HG03565 (cell line): ENCODE results near the gene GNAT1.
"Not testable (repeated sequence)": the region's sequence is repeated elsewhere in the genome, so short reads cannot be mapped to it uniquely, and the experiment has no call there.

Experiments
- ATAC-seq: cut with Tn5 transposase; IDR thresholded peaks from one replicate; pipeline ENCODE4 v1.9.1; 2021; ENCODE audit warnings: mild to moderate bottlenecking, moderate library complexity; ENCODE audit not compliant: unreplicated experiment

Gene GNAT1

GRCh38 chr3:50237754-50238548 is 46.5 kb downstream of the GNAT1 start:
- ATAC-seq: peak; percentile 28

- ATAC-seq: no peak
These were observed 47.2 kb downstream of the GNAT1 start for GRCh38 chr3:50238549-50239026.

DNA sequence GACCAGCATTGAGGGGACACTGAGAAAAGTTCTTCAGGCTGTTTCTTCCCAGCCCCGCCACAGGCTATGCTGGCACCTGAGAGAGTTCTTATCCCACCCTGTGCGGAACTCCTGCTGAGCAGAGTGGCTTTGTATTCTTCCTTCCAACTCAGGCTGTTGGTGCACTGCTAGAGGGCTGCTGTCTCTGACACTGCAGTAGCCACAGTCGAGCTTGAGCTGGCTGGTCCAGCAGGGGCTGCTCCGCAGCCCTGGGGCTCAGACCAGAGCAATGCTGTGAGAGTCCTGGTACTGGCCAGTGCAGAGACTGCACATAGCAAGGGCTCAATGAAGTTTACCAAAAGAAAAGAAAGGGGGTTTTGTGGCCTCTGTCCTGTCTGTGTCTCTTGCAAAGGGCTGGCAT is 48.2 kb downstream of the GNAT1 start:
- ATAC-seq: no peak

DNA sequence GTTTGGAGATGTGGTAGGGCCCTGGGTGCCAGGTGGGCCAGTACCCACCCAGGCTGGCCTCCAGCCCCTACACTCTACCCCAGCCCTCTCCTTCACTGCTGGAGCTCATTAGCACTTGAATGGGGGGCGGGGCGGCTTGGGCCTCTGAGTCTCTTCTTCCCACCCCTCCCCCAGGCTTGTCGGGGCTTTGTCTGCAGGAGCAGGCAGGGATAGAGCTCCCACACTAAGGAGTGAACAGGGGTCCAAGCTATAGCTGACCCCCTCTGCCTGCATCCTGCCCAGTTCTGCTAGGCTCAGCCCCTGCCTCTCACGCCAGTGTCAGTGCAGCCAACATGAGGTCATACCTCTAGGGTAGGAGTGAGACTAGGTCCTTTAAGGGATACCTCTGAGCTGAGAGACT is 49.8 kb downstream of the GNAT1 start:
- ATAC-seq: no peak

DNA sequence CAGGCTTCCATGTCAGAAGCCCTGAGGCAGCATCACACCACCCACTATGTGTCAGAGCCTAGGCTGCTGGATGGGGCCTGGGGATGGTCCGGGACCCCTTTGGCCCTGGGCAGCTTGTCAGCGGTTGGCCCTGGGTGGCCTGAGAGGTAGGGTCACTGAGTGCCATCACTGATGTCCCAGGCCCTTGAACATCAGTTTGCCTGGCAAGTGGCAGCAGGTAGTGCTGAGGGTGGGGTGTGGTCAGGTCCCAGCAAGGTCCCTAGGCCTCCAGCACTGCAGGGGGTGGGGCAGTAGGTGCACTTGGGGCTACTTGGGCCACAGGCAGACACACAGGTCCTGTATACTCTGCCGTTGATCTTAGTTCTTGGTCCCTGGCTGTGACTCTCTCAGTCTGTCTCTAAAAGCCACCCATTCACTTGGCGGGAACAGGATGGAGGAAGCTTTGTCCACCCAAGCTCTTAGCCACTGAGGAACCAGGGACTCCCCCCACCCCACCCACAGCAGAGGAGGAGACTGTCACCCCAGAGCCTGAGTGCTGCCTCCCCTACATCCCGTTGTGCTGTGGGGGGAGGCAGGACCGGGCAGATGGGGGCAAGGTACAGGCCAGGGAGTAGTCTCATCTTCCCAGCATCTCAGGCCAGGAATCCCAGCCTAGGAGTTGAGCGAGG is 50.4 kb downstream of the GNAT1 start:
- no peak for ATAC-seq

- no peak for ATAC-seq
These were observed 51.0 kb downstream of the GNAT1 start for GRCh38 chr3:50242381-50242770.

DNA sequence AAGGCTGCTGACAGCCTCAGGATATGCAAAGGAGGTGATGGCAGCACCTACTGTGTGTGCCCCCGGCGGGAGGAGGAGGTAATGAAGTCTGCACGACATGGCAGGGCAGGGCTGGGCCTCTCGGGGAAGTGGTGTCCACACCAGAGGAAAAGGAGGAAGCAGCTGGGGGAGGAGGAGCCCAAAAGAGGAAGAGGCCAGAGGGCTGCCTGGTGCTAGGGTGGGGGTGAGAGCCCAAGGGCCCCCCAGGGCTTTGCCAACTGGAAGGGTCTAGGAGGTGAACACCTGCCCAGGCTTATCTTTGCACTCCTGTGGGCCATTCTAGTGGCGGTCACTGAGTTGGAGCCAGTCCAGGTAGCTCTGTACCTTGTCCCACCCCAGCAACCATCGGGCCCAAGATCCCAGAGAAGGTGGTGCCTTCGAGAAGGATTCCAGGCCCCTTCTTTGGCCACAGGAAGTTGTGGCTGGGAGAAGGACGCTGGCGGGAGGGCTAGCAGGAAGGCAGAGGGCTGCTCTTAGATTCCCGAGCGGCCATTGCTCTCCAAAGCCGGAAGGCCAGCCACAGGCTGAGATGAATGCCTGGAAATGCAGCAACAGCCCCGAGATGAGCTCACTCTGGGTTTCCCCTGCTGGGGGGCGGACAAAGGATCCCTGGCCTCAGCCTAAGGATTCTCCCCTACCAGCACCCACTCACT is 51.6 kb downstream of the GNAT1 start:
- no peak for ATAC-seq

- ATAC-seq: no peak
These were observed 52.1 kb downstream of the GNAT1 start for GRCh38 chr3:50243543-50243895.

DNA sequence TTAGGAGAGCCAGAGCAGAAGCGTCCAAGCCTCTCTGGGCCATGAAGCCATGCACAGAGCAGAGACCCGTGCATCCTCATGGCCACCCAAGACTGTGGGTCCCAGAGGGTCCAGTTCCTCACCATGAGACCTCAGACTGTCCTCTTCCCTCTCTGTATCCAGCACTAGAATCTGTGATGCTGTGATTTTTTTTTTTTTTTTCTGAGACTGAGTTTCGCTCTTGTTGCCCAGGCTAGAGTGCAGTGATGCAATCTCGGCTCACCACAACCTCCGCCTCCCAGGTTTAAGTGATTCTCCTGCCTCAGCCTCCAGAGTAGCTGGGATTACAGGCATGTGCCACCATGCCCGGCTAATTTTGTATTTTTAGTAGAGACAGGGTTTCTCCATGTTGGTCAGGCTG is 53.4 kb downstream of the GNAT1 start:
- not testable (repeated sequence) for ATAC-seq

- no peak for ATAC-seq
These were observed 53.9 kb downstream of the GNAT1 start for GRCh38 chr3:50245251-50245745.

- ATAC-seq: no peak
These were observed 54.6 kb downstream of the GNAT1 start for GRCh38 chr3:50245831-50246516.

DNA sequence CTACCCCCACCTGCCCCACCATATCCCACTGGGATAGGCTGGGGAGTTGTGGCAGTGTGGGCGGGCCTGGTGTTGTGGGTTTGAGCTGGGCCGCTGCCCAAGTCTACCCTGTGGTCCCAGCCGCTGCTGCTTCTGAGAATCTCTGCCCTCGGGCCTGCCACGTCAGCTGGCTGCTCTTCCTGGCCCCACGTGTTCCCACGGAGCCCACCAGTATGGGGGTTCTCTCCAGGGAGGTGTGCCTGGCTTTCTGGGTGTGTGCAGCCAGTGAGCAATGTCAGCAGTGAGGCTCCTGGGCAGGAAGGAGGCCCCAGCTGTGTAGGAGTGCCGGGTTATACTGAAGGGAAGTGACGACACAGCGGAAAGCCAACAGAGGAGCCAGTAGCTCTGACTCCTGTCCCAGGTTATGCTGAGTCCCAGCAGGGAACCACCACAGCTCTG is 55.1 kb downstream of the GNAT1 start:
- ATAC-seq: no peak
